Uterus (tissue), 2 donors: ENCODE data around the gene JAML.

ENCODE experiments used
- CTCF ChIP-seq, 4 experiments: fragments of 200-600 bp in 2 of 4; fragments of 450-650 bp in 2 of 4; sonication (generic) in 2 of 4; IDR thresholded peaks; one replicate each; pipeline ENCODE4 v1.5.1; 2016 to 2019; ENCODE audit warnings: antibody characterized with exemption in 4 of 4, mild to moderate bottlenecking in 2 of 4, moderate library complexity in 1 of 4
- POLR2A ChIP-seq, 2 donors: fragments of 450-650 bp; IDR thresholded peaks; one replicate each; pipeline ENCODE4 v1.6.1; 2016; ENCODE audit warnings: antibody characterized with exemption in 2 of 2, mild to moderate bottlenecking in 1 of 2, moderate library complexity in 1 of 2

GRCh38 chr11:118247041-118247440 is 22.2 kb upstream of the JAML start:
- TF ChIP-seq CTCF (IDR thresholded peaks at IDR 0.05) (no peak), POLR2A (IDR thresholded peaks at IDR 0.05) (no peak)
